K562 (cell line): ENCODE measurements around the gene KRT26.

Source experiments
- FIP1L1 ChIP-seq: fragments of 200-400 bp; formaldehyde crosslinking; IDR thresholded peaks from 2 replicates; pipeline ENCODE4 v1.6.1; 2018; ENCODE audit warnings: mild to moderate bottlenecking, low read depth, low read length; ENCODE audit not compliant: poor library complexity, severe bottlenecking
- HDAC6 ChIP-seq: IDR thresholded peaks from 2 replicates; pipeline ENCODE4 v1.6.1; 2012; ENCODE audit warnings: low read depth, mild to moderate bottlenecking, control low read depth, inconsistent platforms, low read length, moderate library complexity
- HDGF ChIP-seq: fragments of 450-650 bp; IDR thresholded peaks from 2 replicates; pipeline ENCODE4 v1.6.1; 2016
- JUNB ChIP-seq: fragments of 450-650 bp; formaldehyde crosslinking; conservative IDR thresholded peaks from 2 replicates; pipeline ENCODE4 v1.4.0; 2020; ENCODE audit warnings: mild to moderate bottlenecking
- PHF20 ChIP-seq: fragments of 450-650 bp; IDR thresholded peaks from 2 replicates; pipeline ENCODE4 v1.6.1; 2018; ENCODE audit not compliant: partially characterized antibody
- PHF21A ChIP-seq: fragments of 450-650 bp; IDR thresholded peaks from 2 replicates; pipeline ENCODE4 v1.6.1; 2017; ENCODE audit warnings: low read depth, borderline replicate concordance
- POLR2AphosphoS5 ChIP-seq: IDR thresholded peaks from 2 replicates; pipeline ENCODE4 v1.6.1; 2011; ENCODE audit warnings: mild to moderate bottlenecking, low read depth, low read length, moderate library complexity; ENCODE audit not compliant: control insufficient read depth, insufficient read depth
- PRPF4 ChIP-seq: fragments of 200-400 bp; formaldehyde crosslinking; IDR thresholded peaks from one replicate; pipeline ENCODE4 v1.6.1; 2017; ENCODE audit warnings: low read length, low read depth, mild to moderate bottlenecking; ENCODE audit not compliant: insufficient read depth, poor library complexity, severe bottlenecking
- SMAD1 ChIP-seq: fragments of 150-350 bp; IDR thresholded peaks from 2 replicates; pipeline ENCODE4 v1.6.1; 2014; ENCODE audit warnings: low read length, low read depth; ENCODE audit not compliant: partially characterized antibody
- ZNF274 ChIP-seq: IDR thresholded peaks from 2 replicates; pipeline ENCODE4 v1.6.1; 2011; ENCODE audit warnings: low read depth, mild to moderate bottlenecking, low read length, moderate library complexity, borderline replicate concordance
- ZZZ3 ChIP-seq: fragments of 450-650 bp; IDR thresholded peaks from 2 replicates; pipeline ENCODE4 v1.6.1; 2016; ENCODE audit warnings: antibody characterized with exemption, mild to moderate bottlenecking, moderate library complexity
- TF ChIP-seq, protein P1 (sequence below), 3 experiments: IDR thresholded peaks in 2 of 3; conservative IDR thresholded peaks in 1 of 3; 2 replicates each; pipeline ENCODE4 v1.5.1; 2011 to 2012; ENCODE audit warnings: low read length in 3 of 3, mild to moderate bottlenecking in 3 of 3, control low read depth in 2 of 3, improper control_type of control experiment in 1 of 3, inconsistent platforms in 1 of 3, low read depth in 1 of 3, mixed read lengths in 1 of 3, moderate library complexity in 1 of 3; ENCODE audit not compliant: insufficient read depth in 2 of 3
- TF ChIP-seq, protein P2 (sequence below): fragments of 450-650 bp; formaldehyde crosslinking; IDR thresholded peaks from 2 replicates; pipeline ENCODE4 v1.4.0; 2022; ENCODE audit warnings: mild to moderate bottlenecking, moderate library complexity

DNA sequence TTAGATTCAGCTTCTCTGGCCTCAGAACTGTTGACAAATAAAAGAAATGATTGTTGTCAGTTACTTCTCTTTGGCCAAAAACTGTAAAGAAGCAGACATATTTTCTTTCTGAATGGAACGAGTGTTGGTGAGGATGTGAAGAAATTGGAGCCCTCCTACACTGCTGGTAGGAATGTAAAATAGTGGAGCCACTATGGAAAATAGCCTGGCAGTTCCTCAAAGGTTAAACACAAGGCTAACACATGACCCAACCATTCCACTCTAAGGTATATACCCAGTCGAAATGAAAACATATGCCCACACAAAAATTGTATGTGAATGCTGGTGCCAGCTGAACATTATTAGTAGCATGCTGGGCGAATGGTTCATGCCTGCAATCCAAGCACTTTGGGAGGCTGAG, 54.2 kb downstream of the KRT26 start:
- TF ChIP-seq, protein P1, sequence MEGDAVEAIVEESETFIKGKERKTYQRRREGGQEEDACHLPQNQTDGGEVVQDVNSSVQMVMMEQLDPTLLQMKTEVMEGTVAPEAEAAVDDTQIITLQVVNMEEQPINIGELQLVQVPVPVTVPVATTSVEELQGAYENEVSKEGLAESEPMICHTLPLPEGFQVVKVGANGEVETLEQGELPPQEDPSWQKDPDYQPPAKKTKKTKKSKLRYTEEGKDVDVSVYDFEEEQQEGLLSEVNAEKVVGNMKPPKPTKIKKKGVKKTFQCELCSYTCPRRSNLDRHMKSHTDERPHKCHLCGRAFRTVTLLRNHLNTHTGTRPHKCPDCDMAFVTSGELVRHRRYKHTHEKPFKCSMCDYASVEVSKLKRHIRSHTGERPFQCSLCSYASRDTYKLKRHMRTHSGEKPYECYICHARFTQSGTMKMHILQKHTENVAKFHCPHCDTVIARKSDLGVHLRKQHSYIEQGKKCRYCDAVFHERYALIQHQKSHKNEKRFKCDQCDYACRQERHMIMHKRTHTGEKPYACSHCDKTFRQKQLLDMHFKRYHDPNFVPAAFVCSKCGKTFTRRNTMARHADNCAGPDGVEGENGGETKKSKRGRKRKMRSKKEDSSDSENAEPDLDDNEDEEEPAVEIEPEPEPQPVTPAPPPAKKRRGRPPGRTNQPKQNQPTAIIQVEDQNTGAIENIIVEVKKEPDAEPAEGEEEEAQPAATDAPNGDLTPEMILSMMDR (IDR thresholded peaks at IDR 0.05 in 2 of 3, conservative IDR thresholded peaks at IDR 0.05 in 1 of 3; ENCODE audit: insufficient read depth in 2 of 3, low read depth in 1 of 3, low read length in 3 of 3), result no peak
- no peak for TF ChIP-seq ZZZ3
- TF ChIP-seq FIP1L1, result no peak
- no peak for TF ChIP-seq ZNF274
- no peak for TF ChIP-seq POLR2AphosphoS5
- TF ChIP-seq HDGF, result no peak
- TF ChIP-seq, protein P2, sequence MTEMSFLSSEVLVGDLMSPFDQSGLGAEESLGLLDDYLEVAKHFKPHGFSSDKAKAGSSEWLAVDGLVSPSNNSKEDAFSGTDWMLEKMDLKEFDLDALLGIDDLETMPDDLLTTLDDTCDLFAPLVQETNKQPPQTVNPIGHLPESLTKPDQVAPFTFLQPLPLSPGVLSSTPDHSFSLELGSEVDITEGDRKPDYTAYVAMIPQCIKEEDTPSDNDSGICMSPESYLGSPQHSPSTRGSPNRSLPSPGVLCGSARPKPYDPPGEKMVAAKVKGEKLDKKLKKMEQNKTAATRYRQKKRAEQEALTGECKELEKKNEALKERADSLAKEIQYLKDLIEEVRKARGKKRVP (CRISPR knock-in tag), result no peak
- TF ChIP-seq PHF20, result no peak
- TF ChIP-seq HDAC6, result no peak
- no peak for TF ChIP-seq JUNB
- no peak for TF ChIP-seq SMAD1
- TF ChIP-seq PHF21A, result no peak
- no peak for TF ChIP-seq PRPF4
